LNCAP (cell line): ENCODE results near the gene GMDS.
A peak's percentile ranks its signal among the peaks of the same experiment; 100 is the strongest.

ENCODE experiments used
- TF ChIP-seq, protein P1 (sequence below): fragments of 450-650 bp; IDR thresholded peaks from 2 replicates; pipeline ENCODE4 v1.5.1; 2017; ENCODE audit warnings: mild to moderate bottlenecking

Gene GMDS

DNA sequence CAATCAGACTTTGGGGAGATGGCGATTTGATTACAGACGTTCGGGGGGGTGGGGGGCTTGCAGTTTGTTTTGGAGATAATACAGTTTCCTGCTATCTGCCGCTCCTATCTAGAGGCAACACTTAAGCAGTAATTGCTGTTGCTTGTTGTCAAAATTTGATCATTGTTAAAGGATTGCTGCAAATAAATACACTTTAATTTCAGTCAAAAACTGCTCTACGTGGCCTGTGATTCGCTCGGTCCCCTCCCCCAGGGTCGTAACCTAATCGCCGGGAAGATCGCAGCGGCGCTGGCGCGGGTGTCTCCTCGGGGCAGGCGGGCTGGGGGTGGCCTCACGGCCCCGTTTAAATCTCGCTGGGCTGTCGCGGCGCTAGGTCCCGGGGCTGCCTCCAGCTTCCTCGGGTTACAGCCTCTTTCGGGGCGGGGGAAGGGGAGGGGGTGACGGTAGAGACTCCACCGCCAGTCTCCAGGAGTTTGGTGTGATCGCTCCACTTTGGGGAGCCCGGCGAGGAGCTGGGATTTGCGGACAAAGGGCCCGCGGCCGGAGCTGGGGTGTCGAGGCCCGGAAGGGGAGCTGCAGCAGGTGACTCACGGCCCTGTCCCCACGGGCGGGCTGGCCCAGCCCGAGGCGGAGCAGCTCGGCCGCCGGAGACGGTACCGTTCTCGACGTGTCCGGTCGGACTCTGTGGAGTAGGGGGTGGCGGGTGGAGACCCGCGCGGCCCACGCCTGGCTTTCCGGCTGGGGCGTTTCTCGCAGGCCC is 631.5 kb downstream of the GMDS start:
- TF ChIP-seq, protein P1, sequence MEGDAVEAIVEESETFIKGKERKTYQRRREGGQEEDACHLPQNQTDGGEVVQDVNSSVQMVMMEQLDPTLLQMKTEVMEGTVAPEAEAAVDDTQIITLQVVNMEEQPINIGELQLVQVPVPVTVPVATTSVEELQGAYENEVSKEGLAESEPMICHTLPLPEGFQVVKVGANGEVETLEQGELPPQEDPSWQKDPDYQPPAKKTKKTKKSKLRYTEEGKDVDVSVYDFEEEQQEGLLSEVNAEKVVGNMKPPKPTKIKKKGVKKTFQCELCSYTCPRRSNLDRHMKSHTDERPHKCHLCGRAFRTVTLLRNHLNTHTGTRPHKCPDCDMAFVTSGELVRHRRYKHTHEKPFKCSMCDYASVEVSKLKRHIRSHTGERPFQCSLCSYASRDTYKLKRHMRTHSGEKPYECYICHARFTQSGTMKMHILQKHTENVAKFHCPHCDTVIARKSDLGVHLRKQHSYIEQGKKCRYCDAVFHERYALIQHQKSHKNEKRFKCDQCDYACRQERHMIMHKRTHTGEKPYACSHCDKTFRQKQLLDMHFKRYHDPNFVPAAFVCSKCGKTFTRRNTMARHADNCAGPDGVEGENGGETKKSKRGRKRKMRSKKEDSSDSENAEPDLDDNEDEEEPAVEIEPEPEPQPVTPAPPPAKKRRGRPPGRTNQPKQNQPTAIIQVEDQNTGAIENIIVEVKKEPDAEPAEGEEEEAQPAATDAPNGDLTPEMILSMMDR: no peak

DNA sequence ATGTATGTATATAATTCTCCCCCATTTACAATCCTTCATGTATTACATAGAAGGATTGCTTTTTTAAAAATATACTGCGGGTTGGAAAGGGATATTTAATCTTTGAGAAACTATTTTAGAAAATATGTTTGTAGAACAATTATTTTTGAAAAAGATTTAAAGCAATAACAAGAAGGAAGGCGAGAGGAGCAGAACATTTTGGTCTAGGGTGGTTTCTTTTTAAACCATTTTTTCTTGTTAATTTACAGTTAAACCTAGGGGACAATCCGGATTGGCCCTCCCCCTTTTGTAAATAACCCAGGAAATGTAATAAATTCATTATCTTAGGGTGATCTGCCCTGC is 632.1 kb downstream of the GMDS start:
- TF ChIP-seq, protein P1: no peak

DNA sequence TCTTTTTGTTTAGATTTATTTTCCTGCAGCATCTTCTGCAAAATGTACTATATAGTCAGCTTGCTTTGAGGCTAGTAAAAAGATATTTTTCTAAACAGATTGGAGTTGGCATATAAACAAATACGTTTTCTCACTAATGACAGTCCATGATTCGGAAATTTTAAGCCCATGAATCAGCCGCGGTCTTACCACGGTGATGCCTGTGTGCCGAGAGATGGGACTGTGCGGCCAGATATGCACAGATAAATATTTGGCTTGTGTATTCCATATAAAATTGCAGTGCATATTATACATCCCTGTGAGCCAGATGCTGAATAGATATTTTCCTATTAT is 632.5 kb downstream of the GMDS start:
- TF ChIP-seq, protein P1: no peak

DNA sequence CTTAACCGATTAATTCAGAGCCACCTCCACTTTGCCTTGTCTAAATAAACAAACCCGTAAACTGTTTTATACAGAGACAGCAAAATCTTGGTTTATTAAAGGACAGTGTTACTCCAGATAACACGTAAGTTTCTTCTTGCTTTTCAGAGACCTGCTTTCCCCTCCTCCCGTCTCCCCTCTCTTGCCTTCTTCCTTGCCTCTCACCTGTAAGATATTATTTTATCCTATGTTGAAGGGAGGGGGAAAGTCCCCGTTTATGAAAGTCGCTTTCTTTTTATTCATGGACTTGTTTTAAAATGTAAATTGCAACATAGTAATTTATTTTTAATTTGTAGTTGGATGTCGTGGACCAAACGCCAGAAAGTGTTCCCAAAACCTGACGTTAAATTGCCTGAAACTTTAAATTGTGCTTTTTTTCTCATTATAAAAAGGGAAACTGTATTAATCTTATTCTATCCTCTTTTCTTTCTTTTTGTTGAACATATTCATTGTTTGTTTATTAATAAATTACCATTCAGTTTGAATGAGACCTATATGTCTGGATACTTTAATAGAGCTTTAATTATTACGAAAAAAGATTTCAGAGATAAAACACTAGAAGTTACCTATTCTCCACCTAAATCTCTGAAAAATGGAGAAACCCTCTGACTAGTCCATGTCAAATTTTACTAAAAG is 633.0 kb downstream of the GMDS start:
- TF ChIP-seq, protein P1: no peak

DNA sequence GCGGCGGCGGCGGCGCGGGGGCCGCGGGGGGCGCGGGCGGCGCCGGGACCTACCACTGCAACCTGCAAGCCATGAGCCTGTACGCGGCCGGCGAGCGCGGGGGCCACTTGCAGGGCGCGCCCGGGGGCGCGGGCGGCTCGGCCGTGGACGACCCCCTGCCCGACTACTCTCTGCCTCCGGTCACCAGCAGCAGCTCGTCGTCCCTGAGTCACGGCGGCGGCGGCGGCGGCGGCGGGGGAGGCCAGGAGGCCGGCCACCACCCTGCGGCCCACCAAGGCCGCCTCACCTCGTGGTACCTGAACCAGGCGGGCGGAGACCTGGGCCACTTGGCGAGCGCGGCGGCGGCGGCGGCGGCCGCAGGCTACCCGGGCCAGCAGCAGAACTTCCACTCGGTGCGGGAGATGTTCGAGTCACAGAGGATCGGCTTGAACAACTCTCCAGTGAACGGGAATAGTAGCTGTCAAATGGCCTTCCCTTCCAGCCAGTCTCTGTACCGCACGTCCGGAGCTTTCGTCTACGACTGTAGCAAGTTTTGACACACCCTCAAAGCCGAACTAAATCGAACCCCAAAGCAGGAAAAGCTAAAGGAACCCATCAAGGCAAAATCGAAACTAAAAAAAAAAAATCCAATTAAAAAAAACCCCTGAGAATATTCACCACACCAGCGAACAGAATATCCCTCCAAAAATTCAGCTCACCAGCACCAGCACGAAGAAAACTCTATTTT is 633.7 kb downstream of the GMDS start:
- TF ChIP-seq, protein P1: 0 out of 2 replicates have a peak, but pooled peaks have one; percentile 4

DNA sequence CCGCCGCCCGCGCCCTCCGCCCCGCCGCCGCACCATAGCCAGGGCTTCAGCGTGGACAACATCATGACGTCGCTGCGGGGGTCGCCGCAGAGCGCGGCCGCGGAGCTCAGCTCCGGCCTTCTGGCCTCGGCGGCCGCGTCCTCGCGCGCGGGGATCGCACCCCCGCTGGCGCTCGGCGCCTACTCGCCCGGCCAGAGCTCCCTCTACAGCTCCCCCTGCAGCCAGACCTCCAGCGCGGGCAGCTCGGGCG is 634.2 kb downstream of the GMDS start:
- TF ChIP-seq, protein P1: no peak

DNA sequence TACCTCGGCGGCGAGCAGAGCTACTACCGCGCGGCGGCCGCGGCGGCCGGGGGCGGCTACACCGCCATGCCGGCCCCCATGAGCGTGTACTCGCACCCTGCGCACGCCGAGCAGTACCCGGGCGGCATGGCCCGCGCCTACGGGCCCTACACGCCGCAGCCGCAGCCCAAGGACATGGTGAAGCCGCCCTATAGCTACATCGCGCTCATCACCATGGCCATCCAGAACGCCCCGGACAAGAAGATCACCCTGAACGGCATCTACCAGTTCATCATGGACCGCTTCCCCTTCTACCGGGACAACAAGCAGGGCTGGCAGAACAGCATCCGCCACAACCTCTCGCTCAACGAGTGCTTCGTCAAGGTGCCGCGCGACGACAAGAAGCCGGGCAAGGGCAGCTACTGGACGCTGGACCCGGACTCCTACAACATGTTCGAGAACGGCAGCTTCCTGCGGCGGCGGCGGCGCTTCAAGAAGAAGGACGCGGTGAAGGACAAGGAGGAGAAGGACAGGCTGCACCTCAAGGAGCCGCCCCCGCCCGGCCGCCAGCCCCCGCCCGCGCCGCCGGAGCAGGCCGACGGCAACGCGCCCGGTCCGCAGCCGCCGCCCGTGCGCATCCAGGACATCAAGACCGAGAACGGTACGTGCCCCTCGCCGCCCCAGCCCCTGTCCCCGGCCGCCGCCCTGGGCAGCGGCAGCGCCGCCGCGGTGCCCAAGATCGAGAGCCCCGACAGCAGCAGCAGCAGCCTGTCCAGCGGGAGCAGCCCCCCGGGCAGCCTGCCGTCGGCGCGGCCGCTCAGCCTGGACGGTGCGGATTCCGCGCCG is 634.7 kb downstream of the GMDS start:
- TF ChIP-seq, protein P1: no peak
